T-helper 2 cell treated with Interferon-gamma antibody and Interleukin-4, amounts not matched to agents 5 μg/mL and 100 μg/mL, for 36 hours (primary cell): ENCODE measurements around the gene RABGEF1.
"Not testable (repeated sequence)": the region's sequence is repeated elsewhere in the genome, so short reads cannot be mapped to it uniquely, and the experiment has no call there.

Source experiments
- DNase-seq: peaks from one replicate; pipeline ENCODE4 v3.0.0; 2021; ENCODE audit warnings: low spot score
- H3K27ac Mint-ChIP-seq: one replicate; pipeline ENCODE4 v1.8.0; 2021; ENCODE audit warnings: mild to moderate bottlenecking, mixed read lengths
- H3K27me3 Mint-ChIP-seq: one replicate; pipeline ENCODE4 v1.8.0; 2021; ENCODE audit warnings: low read depth, mixed read lengths
- H3K36me3 Mint-ChIP-seq: one replicate; pipeline ENCODE4 v1.8.0; 2021; ENCODE audit warnings: low read depth, mixed read lengths
- H3K4me1 Mint-ChIP-seq: one replicate; pipeline ENCODE4 v1.8.0; 2021; ENCODE audit warnings: low read depth, mixed read lengths
- H3K4me3 Mint-ChIP-seq: one replicate; pipeline ENCODE4 v1.8.0; 2022; ENCODE audit warnings: mild to moderate bottlenecking, moderate library complexity, mixed read lengths
- H3K9me3 Mint-ChIP-seq: one replicate; pipeline ENCODE4 v1.8.0; 2021; ENCODE audit warnings: mixed read lengths

Gene RABGEF1

GRCh38 chr7:66779669-66780409 is 39.3 kb downstream of the RABGEF1 start:
- no peak for DNase-seq
- Mint-ChIP-seq H3K9me3 (no peaks in the 10 kb centered on the region), H3K27ac (no peak overlapping the region), H3K36me3 (peaks cover 32% of the 10 kb centered on the region), H3K4me1 (peaks cover 5% of the 10 kb centered on the region), H3K27me3 (no peaks in the 10 kb centered on the region), H3K4me3 (no peak overlapping the region)

GRCh38 chr7:66781408-66782090 is 41.0 kb downstream of the RABGEF1 start:
- Mint-ChIP-seq H3K27me3 (no peaks in the 10 kb centered on the region), H3K4me1 (peaks cover 5% of the 10 kb centered on the region), H3K4me3 (no peak overlapping the region), H3K9me3 (no peaks in the 10 kb centered on the region), H3K27ac (no peak overlapping the region), H3K36me3 (peaks cover 28% of the 10 kb centered on the region)
- DNase-seq: no peak

- H3K27ac Mint-ChIP-seq, H3K27me3 Mint-ChIP-seq, H3K9me3 Mint-ChIP-seq, H3K4me3 Mint-ChIP-seq, H3K4me1 Mint-ChIP-seq, DNase-seq: not testable (repeated sequence)
- peaks cover 26% of the 10 kb centered on the region for H3K36me3 Mint-ChIP-seq
Measured at GRCh38 chr7:66782875-66783274, 42.3 kb downstream of the RABGEF1 start.

GRCh38 chr7:66783887-66784595 is 43.5 kb downstream of the RABGEF1 start:
- not testable (repeated sequence) for H3K27ac Mint-ChIP-seq, H3K4me1 Mint-ChIP-seq, H3K27me3 Mint-ChIP-seq, DNase-seq, H3K9me3 Mint-ChIP-seq, H3K4me3 Mint-ChIP-seq
- H3K36me3 Mint-ChIP-seq: peaks cover 21% of the 10 kb centered on the region

GRCh38 chr7:66790196-66790595 is 49.7 kb downstream of the RABGEF1 start:
- no peak overlapping the region for H3K27ac Mint-ChIP-seq
- no peak overlapping the region for H3K4me3 Mint-ChIP-seq
- H3K36me3 Mint-ChIP-seq: peaks cover 18% of the 10 kb centered on the region

GRCh38 chr7:66790725-66791124 is 50.2 kb downstream of the RABGEF1 start:
- no peak overlapping the region for H3K4me3 Mint-ChIP-seq
- DNase-seq: no peak
- no peak overlapping the region for H3K27ac Mint-ChIP-seq
- H3K4me1 Mint-ChIP-seq: no peaks in the 10 kb centered on the region
- H3K27me3 Mint-ChIP-seq: no peaks in the 10 kb centered on the region
- H3K9me3 Mint-ChIP-seq: no peaks in the 10 kb centered on the region
- peaks cover 18% of the 10 kb centered on the region for H3K36me3 Mint-ChIP-seq

More at GRCh38 chr7:66790196-66790595, 49.7 kb downstream of the RABGEF1 start:
- Mint-ChIP-seq H3K4me1 (no peaks in the 10 kb centered on the region), H3K27me3 (no peaks in the 10 kb centered on the region), H3K9me3 (no peaks in the 10 kb centered on the region)
- no peak for DNase-seq

- DNase-seq: no peak
- H3K27me3 Mint-ChIP-seq: no peaks in the 10 kb centered on the region
- no peaks in the 10 kb centered on the region for H3K4me1 Mint-ChIP-seq
- peaks cover 34% of the 10 kb centered on the region for H3K36me3 Mint-ChIP-seq
- no peaks in the 10 kb centered on the region for H3K9me3 Mint-ChIP-seq
- no peak overlapping the region for H3K4me3 Mint-ChIP-seq
- H3K27ac Mint-ChIP-seq: no peak overlapping the region
Measured at GRCh38 chr7:66800591-66800990, 60.1 kb downstream of the RABGEF1 start.

- no peaks in the 10 kb centered on the region for H3K27me3 Mint-ChIP-seq
- no peak overlapping the region for H3K27ac Mint-ChIP-seq
- H3K36me3 Mint-ChIP-seq: peaks cover 38% of the 10 kb centered on the region
- no peaks in the 10 kb centered on the region for H3K9me3 Mint-ChIP-seq
- no peaks in the 10 kb centered on the region for H3K4me1 Mint-ChIP-seq
- H3K4me3 Mint-ChIP-seq: no peak overlapping the region
- DNase-seq: no peak
Measured at GRCh38 chr7:66804001-66804400, 63.5 kb downstream of the RABGEF1 start.

GRCh38 chr7:66807736-66808135 is 67.2 kb downstream of the RABGEF1 start:
- no peaks in the 10 kb centered on the region for H3K4me1 Mint-ChIP-seq

GRCh38 chr7:66810716-66811115 is 70.2 kb downstream of the RABGEF1 start:
- no peak overlapping the region for H3K27ac Mint-ChIP-seq
- peaks cover 25% of the 10 kb centered on the region for H3K36me3 Mint-ChIP-seq
- H3K9me3 Mint-ChIP-seq: no peaks in the 10 kb centered on the region
- DNase-seq: no peak
- H3K4me1 Mint-ChIP-seq: no peaks in the 10 kb centered on the region
- no peak overlapping the region for H3K4me3 Mint-ChIP-seq
- H3K27me3 Mint-ChIP-seq: no peaks in the 10 kb centered on the region

More at GRCh38 chr7:66807736-66808135, 67.2 kb downstream of the RABGEF1 start:
- Mint-ChIP-seq H3K36me3 (peaks cover 32% of the 10 kb centered on the region), H3K27me3 (no peaks in the 10 kb centered on the region), H3K4me3 (no peak overlapping the region), H3K9me3 (no peaks in the 10 kb centered on the region), H3K27ac (no peak overlapping the region)
- no peak for DNase-seq

GRCh38 chr7:66815186-66815875 is 74.8 kb downstream of the RABGEF1 start:
- DNase-seq, H3K27me3 Mint-ChIP-seq, H3K9me3 Mint-ChIP-seq, H3K36me3 Mint-ChIP-seq, H3K4me1 Mint-ChIP-seq, H3K27ac Mint-ChIP-seq, H3K4me3 Mint-ChIP-seq: not testable (repeated sequence)

- no peaks in the 10 kb centered on the region for H3K4me1 Mint-ChIP-seq
- no peak overlapping the region for H3K4me3 Mint-ChIP-seq
- no peak overlapping the region for H3K27ac Mint-ChIP-seq
- DNase-seq: no peak
- no peaks in the 10 kb centered on the region for H3K9me3 Mint-ChIP-seq
- H3K27me3 Mint-ChIP-seq: no peaks in the 10 kb centered on the region
- H3K36me3 Mint-ChIP-seq: peaks cover 3% of the 10 kb centered on the region
Measured at GRCh38 chr7:66815951-66816350, 75.4 kb downstream of the RABGEF1 start.

- DNase-seq, H3K4me1 Mint-ChIP-seq, H3K36me3 Mint-ChIP-seq, H3K27me3 Mint-ChIP-seq, H3K27ac Mint-ChIP-seq, H3K9me3 Mint-ChIP-seq, H3K4me3 Mint-ChIP-seq: not testable (repeated sequence)
Measured at GRCh38 chr7:66816658-66817057, 76.1 kb downstream of the RABGEF1 start.
